MCF 10A (cell line): ENCODE data around the gene PDIA5. TPM values are rescaled to one million over a fixed set of nuclear protein-coding genes. Genes with fewer than 3 reads are reported as not detected.

Experiments
- BruUV-seq: library from RNA; stranded (reverse); fragments of 400-500 nt; replicated peaks from 2 replicates; lab custom pipeline; 2021; lab: Mats Ljungman, UMichigan
- CTCF ChIA-PET: fragments of 300-600 bp; sonication (Branson Sonifier 250); formaldehyde crosslinking; extraction: SDS; loops from one replicate; lab custom pipeline; 2021; ENCODE audit warnings: antibody characterized with exemption, inconsistent platforms; lab: Yijun Ruan, JAX
- POLR2A ChIA-PET: fragments of 300-600, 350-650 bp; sonication (Branson Sonifier 250); formaldehyde crosslinking; extraction: SDS; loops from one replicate; lab custom pipeline; 2020; ENCODE audit warnings: antibody characterized with exemption, inconsistent platforms; lab: Yijun Ruan, JAX
- DNase-seq: peaks from one replicate; pipeline ENCODE4 v3.0.0-alpha.2; 2018; ENCODE audit not compliant: unreplicated experiment
- H3K27ac Mint-ChIP-seq: one replicate; pipeline ENCODE4 v1.8.0; 2022; ENCODE audit warnings: mild to moderate bottlenecking, low read depth, mixed read lengths; ENCODE audit not compliant: unreplicated experiment
- H3K27me3 Mint-ChIP-seq: one replicate; pipeline ENCODE4 v1.8.0; 2022; ENCODE audit warnings: mixed read lengths; ENCODE audit not compliant: insufficient read depth, unreplicated experiment
- H3K36me3 Mint-ChIP-seq: one replicate; pipeline ENCODE4 v1.8.0; 2022; ENCODE audit warnings: mild to moderate bottlenecking, moderate library complexity, mixed read lengths; ENCODE audit not compliant: insufficient read depth, unreplicated experiment
- H3K4me1 Mint-ChIP-seq: one replicate; pipeline ENCODE4 v1.8.0; 2022; ENCODE audit warnings: mixed read lengths; ENCODE audit not compliant: insufficient read depth, unreplicated experiment
- H3K4me3 Mint-ChIP-seq: one replicate; pipeline ENCODE4 v1.8.0; 2022; ENCODE audit warnings: mild to moderate bottlenecking, moderate library complexity, mixed read lengths; ENCODE audit not compliant: unreplicated experiment
- H3K9me3 Mint-ChIP-seq: one replicate; pipeline ENCODE4 v1.8.0; 2022; ENCODE audit warnings: mixed read lengths; ENCODE audit not compliant: unreplicated experiment
- CTCF ChIP-seq: fragments of 200-600 bp; IDR thresholded peaks from one replicate; pipeline ENCODE4 v1.8.0; 2022; ENCODE audit warnings: antibody characterized with exemption, mild to moderate bottlenecking; ENCODE audit not compliant: unreplicated experiment
- intact Hi-C: fragments of 100-400 bp; cut with micrococcal nuclease; formaldehyde crosslinking; loops from 2 replicates; pipeline ENCODE4 v1.14.1; 2022
- total RNA-seq: library from RNA; stranded (reverse); gene quantifications from 2 replicates; pipeline ENCODE4 v1.2.3, GENCODE V29; 2022

The PDIA5 gene
- total RNA-seq, 1 experiment from 2014 or later = 47.7 TPM

GRCh38 chr3:123054931-123055330 is 11.9 kb upstream of the PDIA5 start:
- Mint-ChIP-seq H3K27me3 (no peaks in the 10 kb centered on the region), H3K9me3 (no peaks in the 10 kb centered on the region), H3K4me1 (peaks cover 10% of the 10 kb centered on the region), H3K27ac (no peak overlapping the region), H3K4me3 (no peak overlapping the region), H3K36me3 (no peaks in the 10 kb centered on the region)
- ChIA-PET CTCF (no interaction called here), POLR2A (interaction anchor here (0.6 kb wide), 1 partner anchor 229 kb away, joined by 3 read pairs; no protein-coding TSS in a partner anchor)
- intact Hi-C loops = no loop called here
- DNase-seq = no peak
- BruUV-seq = no TSS peak
- TF ChIP-seq CTCF = no peak

- CTCF ChIA-PET = interaction anchor here (0.5 kb wide), 1 partner anchor 11 kb away, joined by 3 read pairs; no protein-coding TSS in a partner anchor
- TF ChIP-seq CTCF = no peak
- H3K4me3 Mint-ChIP-seq = no peak overlapping the region
- no peak for DNase-seq
- H3K27ac Mint-ChIP-seq = no peak overlapping the region
- H3K9me3 Mint-ChIP-seq = no peaks in the 10 kb centered on the region
- H3K36me3 Mint-ChIP-seq = no peaks in the 10 kb centered on the region
- intact Hi-C loops = no loop called here
- no TSS peak for BruUV-seq
- peaks cover 10% of the 10 kb centered on the region for H3K4me1 Mint-ChIP-seq
- no peaks in the 10 kb centered on the region for H3K27me3 Mint-ChIP-seq
- POLR2A ChIA-PET = interaction anchor here (0.6 kb wide), 1 partner anchor 230 kb away, joined by 3 read pairs; no protein-coding TSS in a partner anchor
Measured at GRCh38 chr3:123055352-123055751, 11.5 kb upstream of the PDIA5 start.

GRCh38 chr3:123058505-123058904 is 8.3 kb upstream of the PDIA5 start:
- Mint-ChIP-seq H3K4me1 (no peaks in the 10 kb centered on the region), H3K9me3 (no peaks in the 10 kb centered on the region), H3K27ac (no peak overlapping the region), H3K36me3 (no peaks in the 10 kb centered on the region), H3K4me3 (no peak overlapping the region), H3K27me3 (no peaks in the 10 kb centered on the region)
- CTCF ChIA-PET = interaction anchor here (0.6 to 1.0 kb wide), 3 partner anchors 14 to 378 kb away, joined by 3 to 4 read pairs (median 3); no protein-coding TSS in a partner anchor
- no TSS peak for BruUV-seq
- TF ChIP-seq CTCF = no peak
- intact Hi-C loops = no loop called here
- DNase-seq = no peak
- POLR2A ChIA-PET = interaction anchor here (0.6 kb wide), 1 partner anchor 105 kb away, joined by 3 read pairs; no protein-coding TSS in a partner anchor

GRCh38 chr3:123060054-123060453 is 6.8 kb upstream of the PDIA5 start:
- TF ChIP-seq CTCF = no peak
- peaks cover 4% of the 10 kb centered on the region for H3K36me3 Mint-ChIP-seq
- ChIA-PET POLR2A (no interaction called here), CTCF (no interaction called here)
- intact Hi-C loops = no loop called here
- no TSS peak for BruUV-seq
- H3K27ac Mint-ChIP-seq = no peak overlapping the region
- no peaks in the 10 kb centered on the region for H3K27me3 Mint-ChIP-seq
- no peak for DNase-seq
- peaks cover 4% of the 10 kb centered on the region for H3K4me1 Mint-ChIP-seq
- no peak overlapping the region for H3K4me3 Mint-ChIP-seq
- H3K9me3 Mint-ChIP-seq = no peaks in the 10 kb centered on the region
